IMR-90 (cell line): ENCODE measurements around the gene B4GALT1. TPM values are rescaled to one million over a fixed set of nuclear protein-coding genes. Genes with fewer than 3 reads are reported as not detected.

Experiments
- ATAC-seq: fragments of 200-7000 bp; cut with Tn5 transposase; 2 replicates; pipeline ENCODE4 v1.9.1; 2020; ENCODE audit warnings: low read depth, mild to moderate bottlenecking, moderate library complexity
- BruUV-seq: library from RNA; stranded (reverse); fragments of 400-500 nt; replicated peaks from 2 replicates; lab custom pipeline; 2021; lab: Mats Ljungman, UMichigan
- CTCF ChIA-PET: fragments of 300-600 bp; formaldehyde crosslinking; extraction: SDS; loops from one replicate; lab custom pipeline; 2021; ENCODE audit warnings: antibody characterized with exemption; lab: Yijun Ruan, JAX
- POLR2A ChIA-PET: fragments of 300-600 bp; sonication (Branson Sonifier 250); formaldehyde crosslinking; loops from one replicate; lab custom pipeline; 2022; ENCODE audit warnings: antibody characterized with exemption; ENCODE audit not compliant: unreplicated experiment; lab: Charles Lee
- DNase-seq: peaks from one replicate; pipeline ENCODE4 v3.0.0; 2013
- H2AFZ ChIP-seq: replicated peaks from 2 replicates; pipeline ENCODE3; 2013; ENCODE audit warnings: low read length, mild to moderate bottlenecking; ENCODE audit not compliant: poor library complexity
- H2AK5ac ChIP-seq: 2 replicates; pipeline ENCODE4 v1.6.1; 2013; ENCODE audit warnings: low read depth, low read length, inconsistent platforms
- H2AK9ac ChIP-seq: replicated peaks from 2 replicates; pipeline ENCODE3; 2013; ENCODE audit warnings: mild to moderate bottlenecking, low read depth, low read length, moderate library complexity; ENCODE audit not compliant: poor library complexity
- H2BK120ac ChIP-seq: 2 replicates; pipeline ENCODE4 v1.6.1; 2013; ENCODE audit warnings: low read depth, low read length, inconsistent platforms
- H2BK15ac ChIP-seq: 3 replicates; pipeline ENCODE4 v1.6.1; 2013; ENCODE audit warnings: low read depth, low read length, inconsistent platforms
- H2BK20ac ChIP-seq: 2 replicates; pipeline ENCODE4 v1.6.1; 2013; ENCODE audit warnings: low read depth, mild to moderate bottlenecking, inconsistent platforms, low read length, moderate library complexity
- H2BK5ac ChIP-seq: 2 replicates; pipeline ENCODE4 v1.6.1; 2013; ENCODE audit warnings: mild to moderate bottlenecking, low read depth, low read length, inconsistent platforms; ENCODE audit not compliant: poor library complexity, severe bottlenecking
- H3K14ac ChIP-seq: replicated peaks from 2 replicates; pipeline ENCODE4 v1.6.1; 2013; ENCODE audit warnings: low read depth, low read length, inconsistent platforms
- H3K18ac ChIP-seq: 2 replicates; pipeline ENCODE4 v1.6.1; 2013; ENCODE audit warnings: low read depth, low read length, control low read depth
- H3K23ac ChIP-seq: 2 replicates; pipeline ENCODE4 v1.6.1; 2013; ENCODE audit warnings: low read depth, low read length, inconsistent platforms
- H3K27ac ChIP-seq: 2 replicates; pipeline ENCODE4 v1.5.1; 2013; ENCODE audit warnings: mild to moderate bottlenecking, control low read depth, low read length; ENCODE audit not compliant: insufficient read depth
- H3K27me3 ChIP-seq: 2 replicates; pipeline ENCODE4 v1.6.1; 2013; ENCODE audit warnings: low read length; ENCODE audit not compliant: control insufficient read depth, insufficient read depth
- H3K36me3 ChIP-seq: 2 replicates; pipeline ENCODE4 v1.6.1; 2013; ENCODE audit warnings: low read length, mixed read lengths; ENCODE audit not compliant: control insufficient read depth, insufficient read depth
- H3K4ac ChIP-seq: 2 replicates; pipeline ENCODE4 v1.6.1; 2013; ENCODE audit warnings: low read depth, low read length, inconsistent platforms
- H3K4me1 ChIP-seq: 2 replicates; pipeline ENCODE4 v1.6.1; 2013; ENCODE audit warnings: low read length, mixed read lengths; ENCODE audit not compliant: control insufficient read depth, insufficient read depth
- H3K4me2 ChIP-seq: 2 replicates; pipeline ENCODE4 v1.6.1; 2013; ENCODE audit warnings: low read depth, mild to moderate bottlenecking, control low read depth, low read length, moderate library complexity
- H3K4me3 ChIP-seq: 2 replicates; pipeline ENCODE4 v1.5.1; 2013; ENCODE audit warnings: low read depth, mild to moderate bottlenecking, control low read depth, low read length, moderate library complexity; ENCODE audit not compliant: insufficient read depth
- H3K56ac ChIP-seq: 2 replicates; pipeline ENCODE4 v1.6.1; 2013; ENCODE audit warnings: low read length, inconsistent platforms; ENCODE audit not compliant: insufficient read depth; ENCODE audit errors: extremely low read depth
- H3K79me1 ChIP-seq, 2 experiments: 2 replicates each; pipeline ENCODE4 v1.6.1; 2013; ENCODE audit warnings: low read length in 2 of 2, inconsistent platforms in 1 of 2, low read depth in 1 of 2
- H3K9ac ChIP-seq: 2 replicates; pipeline ENCODE4 v1.6.1; 2013; ENCODE audit warnings: low read depth, low read length, control low read depth
- H3K9me1 ChIP-seq: 2 replicates; pipeline ENCODE4 v1.6.1; 2013; ENCODE audit warnings: low read length, inconsistent platforms; ENCODE audit not compliant: insufficient read depth
- H3K9me3 ChIP-seq: 2 replicates; pipeline ENCODE4 v1.6.1; 2013; ENCODE audit warnings: low read length; ENCODE audit not compliant: control insufficient read depth, insufficient read depth
- H4K20me1 ChIP-seq: 2 replicates; pipeline ENCODE4 v1.6.1; 2013; ENCODE audit warnings: low read length, inconsistent platforms; ENCODE audit not compliant: insufficient read depth
- H4K5ac ChIP-seq: 2 replicates; pipeline ENCODE4 v1.6.1; 2013; ENCODE audit warnings: mild to moderate bottlenecking, low read depth, low read length, control low read depth
- H4K8ac ChIP-seq, 2 experiments: 2 replicates each; pipeline ENCODE4 v1.6.1; 2013; ENCODE audit warnings: low read depth in 2 of 2, low read length in 2 of 2, control low read depth in 1 of 2, inconsistent platforms in 1 of 2
- H4K91ac ChIP-seq: 2 replicates; pipeline ENCODE4 v1.6.1; 2013; ENCODE audit warnings: low read depth, low read length, inconsistent platforms; ENCODE audit not compliant: insufficient read depth
- CEBPB ChIP-seq: IDR thresholded peaks from 2 replicates; pipeline ENCODE4 v1.6.1; 2012; ENCODE audit warnings: low read depth, low read length, improper control_type of control experiment
- MAFK ChIP-seq: IDR thresholded peaks from 2 replicates; pipeline ENCODE4 v1.6.1; 2012; ENCODE audit warnings: low read depth, low read length, improper control_type of control experiment
- MXI1 ChIP-seq: IDR thresholded peaks from 2 replicates; pipeline ENCODE4 v1.6.1; 2012; ENCODE audit warnings: low read depth, mild to moderate bottlenecking, low read length, moderate library complexity, borderline replicate concordance
- NFE2L2 ChIP-seq: fragments of 150-350 bp; IDR thresholded peaks from 2 replicates; pipeline ENCODE4 v1.6.1; 2016; ENCODE audit warnings: low read depth, mild to moderate bottlenecking, low read length
- POLR2A ChIP-seq: IDR thresholded peaks from 2 replicates; pipeline ENCODE4 v1.6.1; 2012; ENCODE audit warnings: mild to moderate bottlenecking, low read depth, low read length
- RCOR1 ChIP-seq: IDR thresholded peaks from 2 replicates; pipeline ENCODE4 v1.6.1; 2012; ENCODE audit warnings: mild to moderate bottlenecking, low read length, improper control_type of control experiment; ENCODE audit not compliant: insufficient replicate concordance
- RFX5 ChIP-seq: IDR thresholded peaks from 2 replicates; pipeline ENCODE4 v1.8.0; 2012; ENCODE audit warnings: low read depth, mild to moderate bottlenecking, low read length, moderate library complexity
- WGBS, 2 experiments: methylation state at CpG; one replicate each; pipeline versions ENCODE4 v1.1.5 to v1.1.7; 2013; ENCODE audit warnings: missing lambda C conversion rate in 2 of 2; ENCODE audit not compliant: insufficient read length in 1 of 2; ENCODE audit errors: extremely low coverage in 2 of 2; 5-methylcytosine and 5-hydroxymethylcytosine counted together
- dilution Hi-C: fragments of 300-500 bp; cut with HindIII; formaldehyde crosslinking; loops from one replicate; pipeline ENCODE4 v1.14.3; 2018; ENCODE audit warnings: low sequenced_read_pairs; ENCODE audit not compliant: unreplicated experiment
- in situ Hi-C: fragments of 300-500 bp; cut with MboI; formaldehyde crosslinking; loops from 3 replicates; pipeline ENCODE4 v1.14.3; 2019; ENCODE audit warnings: low sequenced_read_pairs, inconsistent platforms, mixed read lengths
- intact Hi-C: fragments of 100-400 bp; cut with micrococcal nuclease; formaldehyde crosslinking; loops from 2 replicates; pipeline ENCODE4 v1.10.0; 2022
- polyA plus RNA-seq, 3 experiments: library from polyadenylated mRNA; depleted of rRNA; stranded (reverse); fragments of >200 nt; gene quantifications; 2 replicates each; pipeline ENCODE4 v1.2.3, GENCODE V29; 2012; ENCODE audit warnings: low replicate concordance in 1 of 3
- total RNA-seq: library from RNA; depleted of rRNA; stranded (reverse); fragments of >200 nt; gene quantifications from 2 replicates; pipeline ENCODE4 v1.2.3, GENCODE V29; 2012
- TF ChIP-seq, protein P1 (sequence below): fragments of 150-350 bp; IDR thresholded peaks from 2 replicates; pipeline ENCODE4 v1.6.1; 2017; ENCODE audit warnings: mild to moderate bottlenecking, antibody characterized with exemption, low read length, low read depth
- TF ChIP-seq, protein P2 (sequence below): conservative IDR thresholded peaks from 2 replicates; pipeline ENCODE4 v1.5.1; 2012; ENCODE audit warnings: mild to moderate bottlenecking, low read depth, low read length, improper control_type of control experiment
- TF ChIP-seq, protein P3 (sequence below): fragments of 150-350 bp; IDR thresholded peaks from 2 replicates; pipeline ENCODE4 v1.6.1; 2016; ENCODE audit warnings: low read depth, mild to moderate bottlenecking, low read length, moderate library complexity, borderline replicate concordance

Gene B4GALT1
- total and polyA plus RNA-seq, 2 of the 4 experiments (the other 2 are of a cell fraction): 8.8 to 37.8 TPM

DNA sequence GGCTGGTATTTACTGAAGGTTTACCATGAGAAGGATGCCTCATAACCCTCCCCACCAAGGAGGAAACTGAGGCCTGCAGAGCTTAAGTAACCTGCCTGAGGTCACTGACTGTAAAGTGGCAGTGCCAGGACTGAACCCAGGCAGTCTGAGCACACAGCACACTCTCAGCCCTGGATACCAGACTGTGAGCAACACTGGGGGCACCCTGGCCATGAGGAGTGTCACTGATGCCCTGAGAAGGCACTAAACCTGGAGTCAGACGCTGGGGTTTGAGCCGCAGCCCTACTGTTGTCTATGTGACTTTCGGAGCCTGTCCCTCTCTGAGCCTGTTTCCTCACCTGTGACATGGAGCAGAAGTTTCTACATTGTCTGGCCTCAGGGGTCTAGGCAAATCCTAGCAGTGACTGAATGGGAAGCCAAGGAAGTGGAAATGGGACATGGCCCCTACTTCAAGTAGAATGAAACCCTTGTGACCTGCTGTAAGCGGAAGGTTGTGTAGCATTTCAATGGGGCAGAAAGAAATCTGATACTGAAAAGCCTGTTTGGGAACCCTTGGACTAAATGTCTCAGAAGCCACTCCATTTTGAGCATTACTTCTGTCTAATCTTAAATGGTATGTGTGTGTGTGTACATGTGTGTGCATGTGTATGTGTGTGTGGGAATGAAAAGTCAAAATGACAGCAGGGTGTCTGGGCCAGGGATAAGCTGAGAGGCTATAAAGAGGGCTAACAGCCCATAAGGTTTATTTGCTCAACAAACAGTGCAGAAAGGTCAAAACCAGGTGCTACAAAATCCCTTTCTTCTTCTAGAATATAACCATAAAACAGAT is 36.0 kb downstream of the B4GALT1 start:
- Histone ChIP-seq H3K36me3 (peaks cover 40% of the 10 kb centered on the region), H4K5ac (no peak overlapping the region), H3K4me3 (no peak overlapping the region), H2AFZ (no peak overlapping the region), H4K20me1 (peaks cover 4% of the 10 kb centered on the region; the same call in 1 of the 2 replicates), H3K56ac (no peak overlapping the region), H3K23ac (0 out of 2 replicates have a peak overlapping the region, but pooled peaks have one; percentile 2), H2AK5ac (peak overlapping the region; percentile 21; the same call in 1 of the 2 replicates), H3K18ac (no peak overlapping the region), H4K8ac (no peak overlapping the region; a peak in 1 of 4 replicates), H3K27me3 (no peaks in the 10 kb centered on the region), H3K4me2 (no peak overlapping the region), H3K4me1 (peaks cover 11% of the 10 kb centered on the region), H2BK15ac (no peak overlapping the region), H3K27ac (no peak overlapping the region), H2BK5ac (peak overlapping the region; percentile 23), H4K91ac (no peak overlapping the region), H3K4ac (0 out of 2 replicates have a peak overlapping the region, but pooled peaks have one; percentile 32), H3K14ac (no peak overlapping the region), H3K9me1 (peaks cover 34% of the 10 kb centered on the region), H3K9me3 (no peaks in the 10 kb centered on the region), H2AK9ac (no peak overlapping the region), H3K9ac (no peak overlapping the region), H2BK120ac (no peak overlapping the region), H3K79me1 (peaks cover 53 to 76% of the 10 kb centered on the region in 2 experiments), H2BK20ac (no peak overlapping the region)
- DNase-seq (no peak), ATAC-seq (no peak)
- in situ Hi-C loops (no loop called here), dilution Hi-C loops (no loop called here), intact Hi-C loops (loop anchor here (5.0 kb wide), 2 partner anchors 36 to 54 kb away; partner anchors contain the start of genes B4GALT1 and SMU1)
- ChIA-PET CTCF (interaction anchor here (1.0 kb wide), 1 partner anchor 95 kb away, joined by 6 read pairs; no protein-coding TSS in a partner anchor), POLR2A (no interaction called here)
- TF ChIP-seq POLR2A: no peak
- TF ChIP-seq, protein P1, sequence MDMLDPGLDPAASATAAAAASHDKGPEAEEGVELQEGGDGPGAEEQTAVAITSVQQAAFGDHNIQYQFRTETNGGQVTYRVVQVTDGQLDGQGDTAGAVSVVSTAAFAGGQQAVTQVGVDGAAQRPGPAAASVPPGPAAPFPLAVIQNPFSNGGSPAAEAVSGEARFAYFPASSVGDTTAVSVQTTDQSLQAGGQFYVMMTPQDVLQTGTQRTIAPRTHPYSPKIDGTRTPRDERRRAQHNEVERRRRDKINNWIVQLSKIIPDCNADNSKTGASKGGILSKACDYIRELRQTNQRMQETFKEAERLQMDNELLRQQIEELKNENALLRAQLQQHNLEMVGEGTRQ: no peak
- TF ChIP-seq MXI1: no peak
- TF ChIP-seq, protein P2, sequence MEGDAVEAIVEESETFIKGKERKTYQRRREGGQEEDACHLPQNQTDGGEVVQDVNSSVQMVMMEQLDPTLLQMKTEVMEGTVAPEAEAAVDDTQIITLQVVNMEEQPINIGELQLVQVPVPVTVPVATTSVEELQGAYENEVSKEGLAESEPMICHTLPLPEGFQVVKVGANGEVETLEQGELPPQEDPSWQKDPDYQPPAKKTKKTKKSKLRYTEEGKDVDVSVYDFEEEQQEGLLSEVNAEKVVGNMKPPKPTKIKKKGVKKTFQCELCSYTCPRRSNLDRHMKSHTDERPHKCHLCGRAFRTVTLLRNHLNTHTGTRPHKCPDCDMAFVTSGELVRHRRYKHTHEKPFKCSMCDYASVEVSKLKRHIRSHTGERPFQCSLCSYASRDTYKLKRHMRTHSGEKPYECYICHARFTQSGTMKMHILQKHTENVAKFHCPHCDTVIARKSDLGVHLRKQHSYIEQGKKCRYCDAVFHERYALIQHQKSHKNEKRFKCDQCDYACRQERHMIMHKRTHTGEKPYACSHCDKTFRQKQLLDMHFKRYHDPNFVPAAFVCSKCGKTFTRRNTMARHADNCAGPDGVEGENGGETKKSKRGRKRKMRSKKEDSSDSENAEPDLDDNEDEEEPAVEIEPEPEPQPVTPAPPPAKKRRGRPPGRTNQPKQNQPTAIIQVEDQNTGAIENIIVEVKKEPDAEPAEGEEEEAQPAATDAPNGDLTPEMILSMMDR: no peak
- no peak for TF ChIP-seq MAFK
- TF ChIP-seq RFX5: no peak
- TF ChIP-seq CEBPB: no peak
- TF ChIP-seq NFE2L2: no peak
- no peak for TF ChIP-seq RCOR1
- TF ChIP-seq, protein P3, sequence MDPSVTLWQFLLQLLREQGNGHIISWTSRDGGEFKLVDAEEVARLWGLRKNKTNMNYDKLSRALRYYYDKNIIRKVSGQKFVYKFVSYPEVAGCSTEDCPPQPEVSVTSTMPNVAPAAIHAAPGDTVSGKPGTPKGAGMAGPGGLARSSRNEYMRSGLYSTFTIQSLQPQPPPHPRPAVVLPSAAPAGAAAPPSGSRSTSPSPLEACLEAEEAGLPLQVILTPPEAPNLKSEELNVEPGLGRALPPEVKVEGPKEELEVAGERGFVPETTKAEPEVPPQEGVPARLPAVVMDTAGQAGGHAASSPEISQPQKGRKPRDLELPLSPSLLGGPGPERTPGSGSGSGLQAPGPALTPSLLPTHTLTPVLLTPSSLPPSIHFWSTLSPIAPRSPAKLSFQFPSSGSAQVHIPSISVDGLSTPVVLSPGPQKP: no peak
- BruUV-seq: no TSS peak
- WGBS, 2 experiments: 100% methylated on average over 1 of the region's 4 CpGs; no CpG with 5 or more reads in 1 of the 2 experiments
